Activated T-helper 1 cell treated with Interleukin-2 at 50 U/mL for 16 hours (primary cell): Measurements from ENCODE around the gene PSORS1C2.
"Not testable (repeated sequence)": the region's sequence is repeated elsewhere in the genome, so short reads cannot be mapped to it uniquely, and the experiment has no call there.

Source experiments
- DNase-seq: peaks from one replicate; pipeline ENCODE4 v3.0.0-alpha.2; 2020; ENCODE audit warnings: low read depth

Gene PSORS1C2

DNA sequence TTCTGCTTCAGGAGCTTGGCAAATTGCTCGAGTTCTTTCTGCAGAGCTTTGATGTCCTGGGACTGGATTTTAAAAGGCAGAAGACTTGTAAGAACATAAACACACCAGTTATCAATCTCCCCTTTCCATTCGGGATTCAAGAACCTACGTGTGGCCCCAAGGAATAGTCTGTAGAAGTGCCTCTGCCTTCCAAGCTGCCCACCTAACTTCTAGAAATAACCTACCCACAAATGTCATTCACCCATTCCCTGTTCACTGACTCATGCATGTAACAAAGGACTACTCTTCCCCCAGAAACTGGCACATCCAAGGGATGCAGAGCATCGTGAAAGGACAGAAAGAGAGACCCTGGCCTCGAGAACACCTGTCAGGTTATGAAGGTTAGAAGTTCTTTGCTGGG lies 27.1 kb upstream of the PSORS1C2 start:
- DNase-seq: no peak

DNA sequence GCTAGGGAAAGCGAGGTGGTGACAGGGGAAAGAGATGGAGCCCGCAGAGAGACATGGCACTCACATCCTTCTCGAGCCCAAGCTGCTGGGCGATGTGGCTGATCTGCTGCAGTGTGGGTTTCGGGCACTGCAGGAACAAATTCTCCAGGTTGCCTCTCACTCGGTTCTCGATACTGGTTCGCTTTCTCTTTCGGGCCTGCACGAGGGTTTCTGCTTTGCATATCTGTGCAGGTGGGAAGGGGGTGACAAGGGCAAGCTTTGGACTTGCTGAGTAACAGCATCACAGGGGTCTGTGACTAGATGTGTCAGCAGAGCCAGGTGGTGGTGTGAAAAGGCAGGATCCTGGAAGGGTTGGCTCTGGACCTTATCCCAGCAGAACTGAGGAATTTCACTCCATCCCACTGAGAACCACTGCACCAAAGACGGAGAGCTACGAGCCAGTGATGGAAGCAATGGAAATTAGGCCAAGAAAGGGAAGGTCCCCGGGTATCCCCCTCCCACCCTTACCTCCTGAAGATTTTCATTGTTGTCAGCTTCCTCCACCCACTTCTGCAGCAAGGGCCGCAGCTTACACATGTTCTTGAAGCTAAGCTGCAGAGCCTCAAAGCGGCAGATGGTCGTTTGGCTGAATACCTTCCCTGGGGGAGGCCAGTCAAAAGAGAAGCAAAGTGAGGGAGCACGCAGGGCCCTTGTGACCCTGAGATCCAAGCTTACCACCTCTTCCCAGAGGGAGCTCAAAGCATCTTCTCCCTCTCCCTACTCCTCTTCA lies 26.4 kb upstream of the PSORS1C2 start:
- DNase-seq: not testable (repeated sequence)

DNA sequence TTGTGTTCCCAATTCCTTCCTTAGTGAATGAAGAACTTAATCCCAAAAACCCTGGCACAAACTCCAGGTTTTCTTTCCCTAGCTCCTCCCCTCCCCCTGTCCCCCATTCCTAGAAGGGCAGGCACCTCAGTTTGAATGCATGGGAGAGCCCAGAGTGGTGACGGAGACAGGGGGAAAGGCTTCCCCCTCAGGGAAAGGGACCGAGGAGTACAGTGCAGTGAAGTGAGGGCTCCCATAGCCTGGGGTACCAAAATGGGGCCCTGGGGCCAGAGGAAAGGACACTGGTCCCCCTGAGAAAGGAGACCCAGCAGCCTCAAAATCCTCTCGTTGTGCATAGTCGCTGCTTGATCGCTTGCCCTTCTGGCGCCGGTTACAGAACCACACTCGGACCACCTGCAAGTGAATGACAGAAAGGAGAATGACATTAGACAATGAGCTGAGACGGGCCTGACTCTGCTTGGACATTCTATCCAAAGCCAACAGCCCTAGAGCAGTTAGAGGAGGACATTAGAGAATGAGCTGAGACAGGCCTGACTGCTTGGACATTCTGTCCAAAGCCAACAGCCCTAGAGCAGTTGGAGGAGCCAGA lies 25.7 kb upstream of the PSORS1C2 start:
- DNase-seq: not testable (repeated sequence)

DNA sequence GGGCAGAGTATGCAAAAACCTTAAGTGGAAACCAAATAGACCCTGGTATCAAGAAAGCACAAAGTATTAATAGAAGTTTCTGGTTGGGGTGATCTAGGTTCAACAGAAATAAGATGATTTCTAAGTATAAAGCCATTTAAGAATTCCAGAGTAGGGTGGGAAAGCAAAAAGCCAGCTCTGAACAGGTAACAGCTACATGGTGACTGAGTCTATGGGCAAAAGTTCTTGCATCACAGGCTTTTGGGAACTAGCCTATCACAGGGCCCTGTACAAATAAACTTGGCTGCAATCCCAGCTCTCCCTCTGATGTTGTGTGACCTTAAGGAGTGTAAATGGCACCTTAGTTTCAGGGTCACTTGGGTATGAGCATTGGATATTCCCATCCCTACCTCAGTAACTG lies 25.1 kb upstream of the PSORS1C2 start:
- DNase-seq: no peak

DNA sequence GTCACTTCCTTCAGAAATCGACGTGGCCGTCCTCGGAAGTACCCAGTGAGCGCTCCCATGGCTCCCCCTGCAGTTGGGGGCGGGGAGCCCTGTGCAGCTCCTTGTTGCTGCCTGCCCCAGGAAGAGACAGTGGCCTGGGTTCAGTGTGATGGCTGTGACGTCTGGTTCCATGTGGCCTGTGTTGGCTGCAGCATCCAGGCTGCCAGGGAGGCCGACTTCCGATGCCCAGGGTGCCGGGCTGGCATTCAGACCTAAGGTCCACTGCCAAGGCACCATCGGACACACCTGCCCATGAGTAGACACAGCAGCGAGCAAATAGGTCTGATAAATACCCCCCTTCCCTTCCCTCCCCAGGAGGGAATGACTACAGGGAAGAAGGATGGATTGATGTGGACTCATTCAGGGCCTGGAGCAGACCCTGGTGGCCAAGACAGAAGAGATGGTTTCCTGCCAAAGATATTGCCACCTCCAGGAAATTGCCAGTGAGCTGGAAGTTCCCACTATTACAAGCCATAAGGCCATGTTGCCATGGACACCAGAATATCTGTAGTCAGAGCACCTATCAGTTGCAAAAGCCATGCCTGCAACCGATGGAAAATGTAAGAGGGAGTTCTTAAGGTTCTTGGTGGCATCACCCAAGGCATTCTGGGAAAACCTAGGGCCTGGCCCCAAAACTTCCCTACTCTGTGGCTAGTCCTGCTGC lies 23.7 kb upstream of the PSORS1C2 start:
- no peak for DNase-seq

DNA sequence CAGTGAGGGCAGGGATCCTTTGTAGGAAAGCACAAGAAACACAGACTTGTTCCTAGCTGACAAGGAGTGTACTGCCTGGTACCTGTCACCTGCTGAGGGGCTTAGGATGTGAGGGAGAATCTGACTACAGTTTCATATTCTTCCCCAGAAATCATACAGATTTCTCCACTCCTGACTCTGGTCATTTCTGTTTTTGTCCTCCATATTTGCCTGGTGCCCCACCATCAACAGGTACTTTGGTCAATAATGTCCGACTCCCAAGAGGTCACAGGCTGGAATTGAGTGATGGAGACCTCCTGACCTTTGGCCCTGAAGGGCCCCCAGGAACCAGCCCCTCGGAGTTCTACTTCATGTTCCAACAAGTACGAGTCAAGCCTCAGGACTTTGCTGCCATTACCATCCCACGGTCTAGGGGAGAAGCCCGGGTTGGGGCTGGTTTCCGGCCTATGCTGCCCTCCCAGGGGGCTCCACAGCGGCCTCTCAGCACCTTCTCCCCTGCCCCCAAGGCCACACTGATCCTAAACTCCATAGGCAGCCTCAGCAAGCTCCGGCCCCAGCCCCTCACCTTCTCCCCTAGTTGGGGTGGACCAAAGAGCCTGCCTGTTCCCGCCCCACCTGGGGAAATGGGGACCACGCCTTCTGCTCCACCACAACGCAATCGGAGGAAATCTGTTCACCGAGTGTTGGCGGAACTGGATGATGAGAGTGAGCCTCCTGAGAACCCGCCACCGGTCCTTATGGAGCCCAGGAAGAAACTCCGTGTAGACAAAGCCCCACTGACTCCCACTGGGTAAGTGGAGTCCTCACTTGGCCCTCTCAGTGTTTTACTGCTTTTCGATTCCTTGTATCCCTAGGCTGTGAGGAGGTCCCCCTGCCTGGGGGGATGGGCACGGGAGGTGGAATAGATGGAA lies 22.6 kb upstream of the PSORS1C2 start:
- DNase-seq: no peak

DNA sequence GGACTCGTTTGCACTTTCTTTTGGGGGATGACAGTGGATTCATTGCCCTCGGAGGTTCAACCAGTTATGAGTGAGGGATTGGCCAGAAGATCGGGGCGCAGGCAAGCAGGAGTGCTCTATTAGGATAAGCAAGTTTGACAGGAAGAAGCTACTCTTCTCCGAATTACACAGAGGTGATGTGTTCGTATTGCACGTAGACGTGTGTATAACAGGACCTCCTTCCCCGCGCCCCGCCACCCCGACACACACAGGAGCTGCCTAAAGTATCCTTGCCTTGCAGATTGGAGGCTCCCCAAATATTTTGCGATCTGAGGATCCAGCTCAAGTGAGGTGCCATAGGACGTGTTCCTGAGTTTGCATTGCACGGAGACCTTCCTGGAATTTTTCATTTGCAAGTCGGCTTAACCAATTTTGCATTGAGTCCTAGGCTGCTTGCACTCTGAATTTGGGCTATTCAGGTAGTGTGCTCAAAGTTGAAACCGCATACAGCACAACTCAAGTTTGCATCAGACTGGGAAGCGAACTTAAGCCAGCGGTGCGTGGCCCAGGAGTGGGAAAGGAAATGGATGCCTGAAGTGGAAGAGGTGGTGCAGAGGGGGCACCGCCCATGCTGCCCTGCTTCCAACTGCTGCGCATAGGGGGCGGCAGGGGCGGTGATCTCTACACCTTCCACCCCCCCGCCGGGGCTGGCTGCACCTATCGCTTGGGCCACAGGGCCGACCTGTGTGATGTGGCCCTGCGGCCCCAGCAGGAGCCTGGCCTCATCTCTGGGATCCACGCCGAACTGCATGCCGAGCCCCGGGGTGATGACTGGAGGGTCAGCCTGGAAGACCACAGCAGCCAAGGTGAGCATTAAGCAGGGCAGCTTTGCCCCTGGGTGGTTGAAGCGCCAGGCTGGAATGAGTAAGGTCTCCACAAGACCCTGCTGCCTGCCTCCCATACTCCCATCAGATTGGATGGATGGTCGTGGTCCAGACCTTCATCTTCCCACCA lies 20.3 kb upstream of the PSORS1C2 start:
- peak; percentile 4 for DNase-seq

DNA sequence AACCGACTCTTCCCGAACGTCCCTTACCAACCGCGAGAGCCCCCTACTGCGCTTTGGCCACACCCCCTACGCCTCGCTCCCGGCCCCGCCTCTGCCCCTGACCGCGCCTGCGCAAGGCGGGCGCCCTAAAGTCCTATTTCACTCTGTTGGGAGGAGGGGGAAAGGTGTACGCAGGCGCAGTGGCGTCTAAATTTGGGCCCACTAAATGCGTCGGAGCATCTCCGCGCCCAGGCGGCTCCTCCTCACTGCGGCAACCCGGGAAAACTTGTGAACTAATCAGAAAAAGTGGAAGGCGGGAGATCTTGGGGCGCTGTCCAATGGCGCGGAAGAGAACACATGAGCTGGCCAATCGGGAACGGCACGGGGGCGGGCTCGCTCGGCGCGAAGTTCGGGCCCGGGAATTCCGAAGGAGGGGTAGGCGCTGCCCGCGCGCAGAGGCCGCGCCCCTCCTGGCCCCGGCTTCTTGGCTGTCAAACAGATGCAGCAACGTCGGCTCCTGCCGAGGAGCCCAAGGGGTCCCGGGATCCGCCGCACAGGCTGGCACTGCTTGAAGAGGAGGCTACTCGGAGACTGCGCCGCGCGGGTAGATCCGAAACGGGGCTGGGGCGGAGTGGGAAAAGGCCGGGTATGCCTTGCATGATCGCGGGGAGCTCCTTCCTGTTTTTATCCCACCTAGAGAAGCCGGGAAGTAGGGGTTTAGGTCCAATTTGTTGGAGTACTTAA lies 19.4 kb upstream of the PSORS1C2 start, which contains the start of gene TCF19:
Gene TCF19, plus strand, starts transcription at position 450 of the 723 bp plus-strand sequence. CDS start 881 bp downstream, outside the sequence.
- DNase-seq: peak; percentile 99

DNA sequence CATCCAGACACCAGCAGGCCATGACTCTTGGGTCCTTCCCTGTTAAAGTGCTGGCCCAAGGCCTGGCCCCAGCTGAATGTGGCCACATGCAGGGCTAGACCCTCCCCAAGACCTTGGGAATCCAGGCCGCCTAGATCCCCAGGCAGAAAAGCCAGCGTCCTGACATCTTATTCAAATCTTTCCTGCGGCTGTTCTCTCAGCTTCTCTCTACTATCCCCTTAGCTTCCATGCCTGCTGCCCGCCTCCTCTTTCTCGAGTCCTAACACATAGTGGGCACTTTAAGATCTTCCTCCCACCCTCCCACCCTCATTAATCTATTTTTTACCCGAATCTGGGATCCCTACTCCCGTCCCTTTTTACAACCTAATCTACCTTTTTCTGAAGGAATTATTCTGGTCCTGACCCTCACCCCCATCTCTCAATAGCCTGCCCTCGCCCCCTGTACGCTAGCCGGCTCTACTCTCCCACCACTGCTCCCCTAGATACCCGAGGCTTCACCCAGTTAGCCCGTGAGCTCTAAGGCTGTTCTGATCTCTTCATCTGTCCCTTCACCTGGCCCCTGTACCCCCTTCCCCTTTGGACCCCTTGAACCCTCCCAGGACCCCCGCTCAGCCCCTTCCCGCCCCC lies 18.8 kb upstream of the PSORS1C2 start, which contains the start of gene CCHCR1:
Gene CCHCR1, minus strand, starts transcription at position 290 of the 627 bp plus-strand sequence. Its CDS starts 202 bp downstream, at position 88.
- DNase-seq: no peak

DNA sequence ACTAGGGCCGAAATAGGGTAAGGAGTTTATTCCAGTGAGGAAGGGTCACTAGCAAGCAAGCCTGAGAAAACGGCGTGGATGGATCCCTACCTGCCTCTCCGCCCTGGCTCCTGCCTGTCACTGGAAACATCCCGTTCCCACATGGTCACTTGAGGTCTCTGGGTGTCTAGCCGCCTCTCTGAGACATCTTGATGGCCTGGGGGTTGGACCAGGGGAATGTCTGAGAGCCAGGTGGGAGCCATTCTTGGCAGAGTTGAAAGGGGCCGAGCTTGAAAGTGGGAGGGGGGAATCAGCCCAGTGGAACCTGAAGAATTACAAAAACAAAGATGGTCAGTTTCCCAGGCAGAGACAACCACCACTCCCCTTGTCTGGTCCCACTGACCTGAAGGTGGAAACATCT lies 17.8 kb upstream of the PSORS1C2 start:
- DNase-seq: no peak

DNA sequence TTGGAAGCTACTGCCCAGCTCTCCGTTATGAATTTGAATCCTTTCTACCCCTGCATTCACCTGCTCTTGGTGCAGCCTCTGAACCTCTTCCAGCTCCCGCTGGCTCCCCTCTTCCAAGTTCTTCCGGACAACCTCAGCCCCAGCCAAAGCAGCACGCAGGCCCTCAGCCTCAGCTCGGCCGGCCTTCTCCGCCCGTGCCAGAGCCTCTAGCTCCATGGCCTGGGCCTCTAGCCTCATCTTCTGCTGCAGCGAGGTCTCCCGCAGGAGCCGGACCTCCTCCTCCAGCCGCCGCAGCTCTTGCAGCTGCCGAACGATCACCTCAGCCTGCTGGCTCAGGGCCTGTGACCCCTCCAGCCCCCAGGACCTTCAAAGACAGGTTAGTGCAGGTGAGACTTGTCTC lies 15.6 kb upstream of the PSORS1C2 start:
- no peak for DNase-seq

DNA sequence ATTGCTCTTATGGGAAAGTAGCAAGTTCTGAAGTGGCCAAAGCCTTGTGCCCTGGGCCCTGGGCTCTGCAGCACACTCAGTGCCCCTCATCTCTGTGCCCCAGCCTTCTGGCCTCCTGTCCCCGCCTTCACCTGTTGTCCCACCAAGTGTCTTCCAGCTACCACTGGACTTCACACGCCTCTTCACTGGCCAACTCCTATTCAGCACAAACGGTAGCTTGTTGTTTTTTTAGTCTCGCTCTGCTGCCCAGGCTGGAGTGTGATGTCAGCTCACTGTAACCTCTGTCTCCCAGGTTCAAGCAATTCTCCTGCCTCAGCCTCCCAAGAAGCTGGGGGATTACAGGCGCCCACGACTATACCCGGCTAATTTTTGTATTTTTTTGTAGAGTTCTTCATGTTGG lies 13.9 kb upstream of the PSORS1C2 start:
- no peak for DNase-seq

DNA sequence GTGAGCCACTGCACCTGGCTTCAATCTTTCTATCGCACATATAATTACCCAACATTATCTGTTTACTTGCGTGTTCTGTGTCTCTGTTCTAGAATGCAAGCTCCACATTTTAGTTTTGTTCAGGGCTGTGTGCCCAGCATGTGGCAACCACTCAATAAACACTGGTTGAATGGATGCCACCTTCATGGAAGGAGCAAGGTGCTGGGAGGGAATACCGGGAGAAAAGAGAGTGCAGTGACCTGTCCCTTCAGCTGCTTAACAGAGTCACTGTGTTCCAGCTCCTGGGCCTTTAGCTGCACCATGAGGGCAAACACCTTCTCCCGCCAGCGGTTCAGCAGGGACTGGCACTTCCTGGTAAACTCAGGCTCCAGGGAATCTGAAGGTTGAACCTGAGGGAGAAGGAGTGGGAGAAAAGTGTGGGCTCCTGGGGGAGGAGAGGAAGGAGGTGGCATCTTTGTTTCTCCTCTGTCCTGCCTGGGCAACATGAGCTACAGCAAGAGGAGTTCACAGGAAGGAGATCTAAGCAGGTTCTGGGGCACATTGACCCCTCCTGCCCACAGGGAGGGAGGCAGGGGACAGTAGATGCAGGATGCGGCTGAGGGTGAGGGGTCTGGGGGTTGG lies 11.1 kb upstream of the PSORS1C2 start:
- no peak for DNase-seq

DNA sequence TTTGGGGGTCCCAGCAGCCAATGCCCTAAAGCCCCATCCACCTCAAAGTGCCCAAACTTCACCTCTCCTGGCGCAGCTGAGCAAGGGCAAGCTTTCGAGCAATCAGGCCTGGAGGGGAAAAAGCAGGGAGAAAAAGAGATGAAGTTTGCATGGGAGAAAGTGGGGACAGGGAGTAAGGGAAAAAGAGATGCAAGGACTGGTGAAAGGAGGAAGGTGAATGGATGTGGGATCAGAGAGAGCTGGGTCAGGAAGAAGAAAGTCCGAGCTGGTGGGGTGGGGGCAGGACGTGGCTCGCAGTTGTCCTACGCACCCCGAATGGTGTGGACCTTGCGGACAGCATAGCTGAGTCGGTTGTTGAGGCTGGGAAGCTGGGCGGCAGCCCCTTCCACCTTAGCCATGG lies 6.5 kb upstream of the PSORS1C2 start:
- DNase-seq: no peak

DNA sequence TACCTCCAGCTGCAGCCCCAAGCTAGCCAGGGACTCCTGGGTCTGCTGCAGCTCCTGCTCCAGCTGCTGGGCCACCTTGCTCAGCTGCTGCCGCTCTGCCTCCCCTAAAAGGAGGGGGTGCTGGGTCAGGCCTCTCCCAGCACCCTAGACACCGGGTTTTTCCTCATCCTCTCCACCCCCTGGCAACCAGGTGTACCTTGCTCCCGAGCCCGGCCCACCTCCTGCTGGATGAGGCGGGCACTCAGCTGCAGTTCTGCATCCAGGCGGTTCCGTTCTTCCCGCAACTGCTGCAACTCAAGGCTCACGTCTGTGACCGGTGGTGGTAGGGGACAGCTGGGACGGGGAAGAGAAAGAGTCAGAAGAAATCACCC lies 6.1 kb upstream of the PSORS1C2 start:
- no peak for DNase-seq

DNA sequence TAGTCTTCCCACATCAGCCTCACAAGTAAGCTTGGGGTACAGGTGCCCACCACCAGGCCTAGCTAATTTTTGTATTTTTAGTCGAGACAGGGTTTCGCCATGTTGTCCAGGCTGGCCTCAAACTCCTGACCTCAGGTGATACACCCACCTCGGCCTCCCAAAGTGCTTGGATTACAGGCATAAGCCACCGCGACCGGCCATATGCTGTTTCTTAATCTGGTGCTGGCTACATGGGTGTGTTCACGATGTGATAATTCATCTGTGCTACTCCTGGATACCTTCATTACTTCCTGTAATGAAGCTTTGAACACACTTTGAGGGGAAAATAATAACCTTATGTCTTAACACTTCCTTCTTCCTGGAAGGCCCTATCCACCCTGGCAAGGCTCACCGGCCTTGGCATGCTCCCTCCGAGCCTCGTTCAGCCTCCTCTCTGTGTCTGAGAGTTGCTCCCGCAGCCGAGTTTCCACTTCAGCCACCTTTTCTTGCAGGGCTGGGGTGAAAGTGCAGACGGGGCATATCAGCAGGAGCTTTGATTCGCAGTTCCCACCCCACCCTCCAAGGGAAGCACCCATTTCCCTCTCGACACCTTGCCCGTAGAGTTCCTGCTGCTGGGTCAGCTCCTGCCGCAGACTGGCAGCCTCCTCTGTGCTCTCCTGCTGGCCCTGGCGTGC lies 5.6 kb upstream of the PSORS1C2 start:
- DNase-seq: no peak

DNA sequence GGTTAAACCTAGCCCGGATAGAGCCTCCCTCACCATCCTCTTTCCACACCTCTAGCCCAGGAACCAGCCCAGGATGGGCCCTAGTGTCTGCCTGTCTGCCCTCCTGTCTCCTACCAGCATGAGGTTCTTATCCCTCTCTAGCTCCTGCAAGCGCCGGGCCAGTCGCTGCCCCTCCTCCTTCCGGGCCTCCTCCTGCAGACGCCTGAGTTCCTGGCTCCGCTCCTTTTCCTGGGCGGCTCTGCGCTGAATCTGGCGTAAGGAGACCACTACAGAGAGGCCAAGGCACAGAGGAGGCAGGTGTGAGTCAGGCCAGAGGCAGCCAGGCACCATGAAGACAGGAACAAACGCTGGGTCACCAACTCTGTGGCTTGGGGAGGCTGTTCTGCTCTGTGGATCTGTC lies 4.3 kb upstream of the PSORS1C2 start:
- DNase-seq: no peak

DNA sequence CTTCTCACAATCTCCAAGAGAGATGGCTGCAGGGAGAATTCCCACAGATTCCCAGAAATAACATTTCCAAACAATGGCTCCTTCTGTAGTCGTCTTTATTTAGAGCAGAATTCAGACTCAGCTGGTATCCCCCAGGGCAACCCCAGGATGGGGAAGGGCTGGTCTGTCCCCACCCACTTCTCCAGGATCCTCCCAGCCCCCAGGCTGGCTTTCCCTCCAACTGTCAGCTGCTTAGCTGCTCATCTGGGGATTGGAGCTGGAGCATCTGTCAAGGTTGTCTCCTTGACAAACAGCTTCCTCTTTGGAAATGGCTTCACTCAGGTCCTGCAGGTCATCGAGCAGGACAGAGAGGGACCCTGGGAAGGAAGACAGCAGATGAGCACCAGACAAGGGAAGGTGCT lies 3.5 kb upstream of the PSORS1C2 start:
- DNase-seq: no peak

DNA sequence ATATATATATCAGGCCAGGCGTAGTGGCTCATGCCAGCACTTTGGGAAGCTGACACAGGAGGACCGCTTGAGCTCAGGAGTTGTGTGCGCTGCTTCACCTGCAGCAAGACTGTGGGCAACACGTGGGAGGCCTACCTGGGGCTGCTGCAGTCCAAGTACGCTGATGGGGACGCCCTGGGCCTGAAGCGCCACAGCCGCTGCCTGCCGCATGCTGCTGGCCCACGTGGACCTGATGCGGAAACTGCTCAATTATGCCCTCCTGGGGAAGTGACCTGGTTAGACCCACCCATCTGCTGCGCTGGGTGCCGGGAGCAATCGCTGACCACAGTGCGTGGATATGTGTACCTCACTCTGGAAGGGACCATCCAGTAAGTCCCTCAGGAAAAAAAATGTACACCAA lies 1.8 kb upstream of the PSORS1C2 start:
- no peak for DNase-seq
